H1 (cell line): Measurements from ENCODE around the gene RAP1B.

ENCODE experiments used
- ASH2L ChIP-seq: fragments of 200-600, 300-600 bp; sonication (generic); IDR thresholded peaks from one replicate; pipeline ENCODE4 v1.7.1; 2017; ENCODE audit warnings: low read length
- BCL11A ChIP-seq, 2 experiments: IDR thresholded peaks; one replicate each; pipeline ENCODE4 v1.6.1; 2011; ENCODE audit warnings: low read depth in 2 of 2, low read length in 2 of 2, mild to moderate bottlenecking in 2 of 2
- CEBPB ChIP-seq: IDR thresholded peaks from 2 replicates; pipeline ENCODE4 v1.6.1; 2012; ENCODE audit warnings: low read depth, low read length
- CHD2 ChIP-seq: IDR thresholded peaks from 2 replicates; pipeline ENCODE4 v1.6.1; 2012; ENCODE audit warnings: low read length, improper control_type of control experiment
- CREB1 ChIP-seq: IDR thresholded peaks from 2 replicates; pipeline ENCODE4 v1.6.1; 2012; ENCODE audit warnings: inconsistent platforms
- CTCF ChIP-seq, 3 experiments: IDR thresholded peaks; 1 replicate in 2 of 3; 2 replicates in 1 of 3; pipeline versions ENCODE4 v1.5.1 to v1.6.1; 2011; ENCODE audit warnings: low read length in 3 of 3, mild to moderate bottlenecking in 3 of 3, inconsistent platforms in 2 of 3, low read depth in 1 of 3, moderate library complexity in 1 of 3; ENCODE audit not compliant: insufficient read depth in 1 of 3; ENCODE audit errors: control extremely low read depth in 1 of 3
- MAX ChIP-seq: IDR thresholded peaks from 2 replicates; pipeline ENCODE4 v1.6.1; 2012; ENCODE audit warnings: inconsistent platforms
- POLR2A ChIP-seq, 2 experiments: IDR thresholded peaks; 1 replicate in 1 of 2; 2 replicates in 1 of 2; pipeline ENCODE4 v1.6.1; 2011; ENCODE audit warnings: low read depth in 2 of 2, low read length in 2 of 2, mild to moderate bottlenecking in 2 of 2; ENCODE audit errors: control extremely low read depth in 1 of 2
- POLR2AphosphoS5 ChIP-seq: IDR thresholded peaks from 2 replicates; pipeline ENCODE4 v1.6.1; 2011; ENCODE audit warnings: low read depth, low read length
- RFX5 ChIP-seq: IDR thresholded peaks from 2 replicates; pipeline ENCODE4 v1.6.1; 2011; ENCODE audit warnings: low read depth, low read length, improper control_type of control experiment, borderline replicate concordance
- SIRT6 ChIP-seq: IDR thresholded peaks from one replicate; pipeline ENCODE4 v1.7.1; 2012; ENCODE audit warnings: low read length, inconsistent platforms
- SP1 ChIP-seq: IDR thresholded peaks from 2 replicates; pipeline ENCODE4 v1.6.1; 2011; ENCODE audit warnings: low read depth, low read length
- TEAD4 ChIP-seq: IDR thresholded peaks from 2 replicates; pipeline ENCODE4 v1.6.1; 2012; ENCODE audit warnings: low read depth, low read length, inconsistent platforms, mixed read lengths

- TF ChIP-seq CTCF (IDR thresholded peaks at IDR 0.05; ENCODE audit: control extremely low read depth in 1 of 3, insufficient read depth in 1 of 3, low read depth in 1 of 3, low read length in 3 of 3) (no peak), SP1 (no peak), BCL11A (IDR thresholded peaks at IDR 0.05; ENCODE audit: low read depth in 2 of 2, low read length in 2 of 2) (no peak), MAX (no peak), CEBPB (no peak), CREB1 (no peak), POLR2A (IDR thresholded peaks at IDR 0.05; ENCODE audit: control extremely low read depth in 1 of 2, low read depth in 2 of 2, low read length in 2 of 2) (no peak), TEAD4 (no peak), POLR2AphosphoS5 (no peak), CHD2 (no peak), SIRT6 (no peak), ASH2L (no peak), RFX5 (no peak)
These were observed 8.0 kb upstream of the RAP1B start for GRCh38 chr12:68602720-68603119.
